ENCODE results near the gene PTPRB.

Gene PTPRB

DNA sequence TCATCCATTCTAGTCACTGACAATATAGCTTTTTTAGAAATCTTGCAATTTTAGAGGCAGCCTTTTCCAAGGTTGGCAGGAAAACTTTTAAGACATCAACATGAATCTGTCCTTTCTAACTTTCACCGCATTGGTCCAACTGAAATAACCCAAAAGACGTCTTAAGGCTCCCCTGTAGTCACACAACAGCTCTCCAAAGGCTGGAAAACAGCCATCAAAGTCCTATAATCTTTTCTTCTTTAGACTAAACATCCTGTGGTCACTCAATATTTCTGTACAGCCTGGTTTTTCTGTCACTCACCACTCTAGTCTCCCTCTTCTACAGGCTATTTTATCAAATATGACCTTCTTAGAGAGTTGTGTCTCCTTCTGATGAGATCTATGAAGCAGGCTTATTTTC is 4.5 kb upstream of the PTPRB start:
- DNase-seq = no peak

DNA sequence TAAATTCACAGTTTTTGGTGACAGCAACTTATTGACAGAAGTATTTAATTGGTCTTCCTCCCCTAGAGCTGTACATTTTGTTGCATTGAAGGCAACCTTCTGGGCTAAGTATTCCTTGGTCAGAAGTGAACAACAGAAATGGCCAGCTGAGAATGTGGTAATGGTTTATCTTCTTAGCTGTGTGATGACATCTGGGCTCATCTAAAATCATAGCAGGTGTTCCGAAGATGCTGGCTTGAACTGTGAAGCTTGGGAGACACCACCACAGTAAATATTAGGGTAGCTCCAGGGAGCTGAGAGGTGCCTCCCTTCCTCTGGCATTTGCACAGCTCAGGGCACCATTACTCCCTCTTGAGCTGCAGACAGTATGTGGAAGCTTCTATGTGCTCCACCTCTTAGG is 3.7 kb upstream of the PTPRB start:
- no peak for DNase-seq

DNA sequence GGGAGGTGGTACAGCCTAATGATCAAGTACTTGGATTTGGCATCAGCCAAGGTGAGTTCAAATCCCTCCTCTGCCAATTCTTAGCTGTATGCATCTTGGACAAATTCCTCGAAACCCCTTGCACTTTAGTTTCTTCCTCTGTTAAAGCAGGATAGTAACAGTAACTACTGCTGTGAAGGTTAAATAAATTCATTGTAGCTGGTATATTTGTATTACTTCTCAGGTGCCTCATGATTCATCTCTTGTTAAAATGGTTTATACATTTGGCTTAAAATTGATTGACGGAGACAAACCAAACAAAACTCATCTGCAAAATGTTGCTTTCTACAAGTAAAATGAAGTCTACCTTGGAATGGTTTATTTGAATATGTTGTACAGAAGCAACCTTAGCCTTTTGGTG is 2.3 kb upstream of the PTPRB start:
- no peak for DNase-seq

DNA sequence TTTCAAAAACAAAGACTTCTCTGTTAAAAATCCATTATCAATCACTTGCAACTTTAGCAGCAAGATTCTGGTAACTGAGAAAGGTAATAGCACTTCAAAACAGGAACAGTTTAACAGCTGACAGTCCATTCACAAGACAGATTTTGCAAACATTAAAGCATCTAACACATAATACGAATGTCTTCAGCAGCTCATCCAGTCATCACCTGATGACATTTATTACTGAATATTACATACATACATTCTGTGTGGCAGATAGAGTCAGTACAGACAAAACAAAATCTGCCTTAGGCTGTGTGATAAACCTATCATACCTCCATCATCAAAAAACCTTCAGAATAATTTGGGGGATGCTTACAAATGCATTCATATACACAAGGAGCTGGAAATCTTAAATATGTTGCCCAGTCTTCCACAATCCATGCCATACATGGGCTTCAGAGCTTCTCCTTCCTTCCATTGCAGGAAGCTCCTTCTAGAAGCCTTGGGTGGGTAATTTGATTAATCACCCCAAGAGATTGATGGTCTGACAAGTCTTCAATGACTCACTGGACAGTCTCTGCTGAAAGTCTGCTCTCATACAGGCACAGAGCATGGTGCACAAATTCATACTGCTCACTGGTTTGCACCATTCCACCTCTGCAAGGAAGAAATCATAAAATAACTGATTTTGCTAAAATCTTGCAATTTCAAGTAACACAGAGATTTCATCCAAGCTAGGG is 1.6 kb upstream of the PTPRB start:
- no peak for DNase-seq

DNA sequence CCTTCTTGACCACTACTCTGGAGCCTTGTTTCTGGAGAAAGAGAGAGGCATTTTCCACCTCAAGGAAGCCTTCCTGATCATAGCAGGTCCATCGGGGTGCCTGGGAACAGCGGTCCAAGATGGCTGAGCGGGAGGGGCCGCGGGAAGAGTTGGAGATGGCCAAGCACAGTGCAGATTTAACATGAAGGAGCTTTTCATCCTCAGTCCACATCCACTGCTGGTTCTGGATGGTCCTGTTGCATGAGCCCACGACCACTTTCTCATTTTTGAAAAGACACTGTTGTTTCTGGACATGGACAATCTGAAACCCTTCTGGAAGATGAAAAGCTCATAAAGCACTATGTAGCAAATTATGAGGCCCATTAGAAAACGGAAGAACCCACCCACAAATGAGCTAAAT is 1.5 kb downstream of the PTPRB start:
- DNase-seq = no peak

DNA sequence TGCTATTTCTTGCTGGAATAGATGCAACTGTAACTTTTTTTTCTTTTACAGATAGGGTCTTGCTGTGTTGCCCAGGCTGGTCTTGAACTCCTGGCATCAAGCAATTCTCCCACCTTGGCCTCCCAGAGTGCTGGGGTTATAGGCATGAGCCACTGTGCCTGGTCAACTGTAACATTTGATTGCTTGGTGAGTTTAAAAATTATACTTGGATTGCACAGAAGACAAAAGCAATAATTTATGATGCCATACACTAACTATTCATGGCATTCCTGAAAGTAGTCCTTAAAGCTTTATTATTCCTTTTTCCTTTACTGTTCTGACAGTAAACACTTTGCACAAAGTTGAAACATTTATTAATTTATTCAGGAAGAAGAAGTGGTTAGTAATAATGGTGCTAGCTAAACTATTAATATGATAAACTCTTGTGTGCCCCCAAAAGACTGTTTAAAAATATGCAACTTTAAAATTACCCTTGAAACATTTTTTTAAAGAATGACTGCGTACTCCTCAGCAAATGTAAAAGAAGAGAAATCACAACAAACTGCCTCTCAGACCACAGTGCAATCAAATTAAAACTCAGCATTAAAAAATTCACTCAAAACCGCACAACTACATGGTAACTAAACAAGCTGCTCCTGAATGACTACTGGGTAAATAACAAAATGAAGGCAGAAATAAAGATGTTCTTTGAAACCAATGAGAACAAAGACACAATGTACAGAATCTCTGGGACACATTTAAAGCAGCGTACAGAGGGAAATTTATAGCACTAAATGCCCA is 8.3 kb downstream of the PTPRB start:
- no peak for DNase-seq

DNA sequence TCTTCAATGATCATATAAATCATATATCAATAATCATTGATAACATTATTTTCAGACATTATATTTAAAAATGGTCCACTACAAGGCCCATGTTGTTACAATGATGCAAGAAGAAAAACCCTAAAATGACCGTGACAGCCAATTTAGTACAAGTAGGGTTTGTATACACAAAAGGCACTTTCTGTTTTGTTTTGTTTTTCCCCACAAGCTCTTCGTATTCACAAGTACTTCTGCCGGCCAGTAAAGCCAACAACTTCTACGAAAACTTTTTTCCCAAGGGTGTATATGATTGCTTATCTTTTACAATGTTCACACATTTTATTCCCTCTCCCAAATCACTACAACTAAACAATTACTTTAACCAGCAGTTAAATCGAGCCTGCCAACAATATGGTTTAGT is 9.6 kb downstream of the PTPRB start:
- DNase-seq = no peak

DNA sequence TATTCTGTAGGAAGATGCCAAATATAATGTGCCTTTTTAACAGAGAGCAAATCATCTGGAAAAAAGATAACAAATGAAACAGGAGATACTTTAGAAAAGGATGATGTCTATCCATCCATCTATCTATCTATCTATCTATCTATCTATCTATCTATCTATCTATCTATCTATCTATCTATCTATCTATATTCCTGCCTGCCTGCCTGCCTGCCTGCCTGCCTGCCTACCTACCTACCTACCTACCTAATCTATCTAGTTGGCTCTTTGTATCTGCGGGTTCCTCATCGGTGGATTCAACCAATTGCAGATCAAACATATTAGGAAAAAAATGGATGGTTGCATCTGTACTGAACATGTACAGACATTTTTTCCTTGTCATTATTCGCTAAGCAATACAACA is 11.0 kb downstream of the PTPRB start:
- no peak for DNase-seq

DNA sequence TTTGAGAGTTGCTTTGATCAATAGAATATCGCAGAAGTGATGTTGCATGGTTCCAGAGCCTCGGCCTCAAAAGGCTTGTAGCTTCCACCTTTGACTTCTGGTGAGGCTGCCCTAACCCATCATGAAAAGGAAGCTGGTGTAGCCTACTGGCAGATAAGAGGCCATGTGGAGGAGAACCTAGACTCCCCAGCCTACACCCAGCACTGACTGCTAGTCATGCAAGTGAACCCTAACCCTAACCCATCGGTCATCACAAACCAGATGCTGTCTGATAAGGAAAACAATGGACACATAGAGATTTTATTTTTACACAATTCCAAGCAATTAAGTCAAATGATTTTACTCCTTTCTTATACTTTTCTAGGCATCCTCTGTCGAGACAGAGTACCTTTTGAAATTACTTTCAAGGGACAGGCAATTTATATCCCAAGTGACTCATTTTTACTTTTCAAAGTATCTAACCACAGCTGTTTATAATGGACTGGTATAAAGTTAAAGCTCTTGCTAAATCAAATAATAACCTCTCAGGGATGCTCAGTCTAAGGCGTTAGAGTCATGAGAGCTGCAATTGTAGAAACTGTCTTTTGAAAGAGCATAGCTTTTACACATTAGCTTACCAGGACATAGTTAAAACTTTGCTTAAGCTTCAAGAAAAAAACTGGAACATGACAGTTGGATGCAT is 17.6 kb downstream of the PTPRB start:
- DNase-seq = no peak

DNA sequence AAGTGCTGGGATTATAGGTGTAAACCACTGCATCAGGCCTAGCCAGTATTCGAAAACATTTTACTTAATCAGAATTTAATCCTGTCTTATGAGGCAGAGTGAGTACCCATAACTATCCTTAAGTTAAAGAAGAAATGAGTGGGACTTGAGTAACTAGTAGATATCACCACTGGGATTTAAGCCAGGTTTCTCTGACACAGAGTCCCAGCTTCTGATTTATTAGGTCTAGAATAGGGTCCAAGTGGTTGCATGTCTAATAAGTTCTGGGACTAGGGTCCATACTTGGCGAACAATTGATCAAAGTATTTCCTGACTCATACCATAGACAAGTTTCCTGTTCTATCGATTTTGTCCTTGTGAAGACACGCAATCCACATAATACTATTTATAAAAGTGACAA is 18.9 kb downstream of the PTPRB start:
- no peak for DNase-seq

DNA sequence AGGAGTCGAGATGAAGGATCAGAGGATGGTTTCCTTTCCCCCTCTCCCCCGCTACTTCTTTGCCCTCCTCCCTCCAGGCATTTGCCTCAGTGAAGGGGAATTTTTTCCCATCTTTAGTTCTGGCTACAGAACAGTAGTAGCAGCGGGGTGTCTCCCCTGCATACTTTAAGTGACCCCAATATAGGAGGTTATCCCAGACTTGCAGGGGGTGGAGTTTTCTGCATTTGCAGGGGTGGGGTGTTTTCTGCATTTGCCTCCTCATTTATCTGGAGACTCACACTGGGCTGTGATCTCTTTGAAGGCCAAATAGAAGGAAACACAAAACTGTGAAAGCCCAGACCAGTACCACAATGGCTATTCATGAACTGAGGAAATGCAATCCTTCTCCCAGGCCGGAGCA is 19.8 kb downstream of the PTPRB start:
- no peak for DNase-seq

DNA sequence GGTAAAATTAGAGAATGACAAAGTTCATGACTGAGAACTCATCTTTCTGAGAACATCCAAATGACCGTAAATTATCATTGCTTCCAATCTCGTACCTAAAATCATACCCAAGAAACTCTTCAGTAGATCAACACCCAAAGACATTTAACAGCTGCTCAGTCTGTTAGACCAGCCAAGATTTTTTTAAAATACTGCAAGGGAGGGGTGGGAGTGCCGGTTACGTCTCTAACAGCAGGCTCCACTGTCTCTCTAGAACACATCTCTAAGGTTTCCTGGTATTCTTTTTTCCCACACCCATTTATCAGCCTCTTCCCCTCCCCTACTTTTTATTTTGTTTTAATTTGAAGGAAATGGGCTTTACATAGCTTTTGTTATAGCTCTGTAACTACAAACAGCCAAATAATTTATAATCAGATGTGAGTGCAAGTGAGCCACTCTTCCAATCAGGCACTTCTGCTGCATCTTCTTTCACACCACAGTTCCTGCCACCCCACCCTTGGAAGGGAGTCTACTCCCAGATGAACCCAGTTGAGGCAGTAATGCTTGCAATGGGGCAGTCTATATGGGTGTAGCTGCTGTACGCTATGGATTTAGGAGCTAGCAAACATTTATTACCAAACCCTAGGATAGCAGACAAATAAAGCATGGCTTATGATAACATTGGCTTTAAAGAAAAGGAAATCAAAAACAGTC is 21.9 kb downstream of the PTPRB start:
- DNase-seq = no peak

DNA sequence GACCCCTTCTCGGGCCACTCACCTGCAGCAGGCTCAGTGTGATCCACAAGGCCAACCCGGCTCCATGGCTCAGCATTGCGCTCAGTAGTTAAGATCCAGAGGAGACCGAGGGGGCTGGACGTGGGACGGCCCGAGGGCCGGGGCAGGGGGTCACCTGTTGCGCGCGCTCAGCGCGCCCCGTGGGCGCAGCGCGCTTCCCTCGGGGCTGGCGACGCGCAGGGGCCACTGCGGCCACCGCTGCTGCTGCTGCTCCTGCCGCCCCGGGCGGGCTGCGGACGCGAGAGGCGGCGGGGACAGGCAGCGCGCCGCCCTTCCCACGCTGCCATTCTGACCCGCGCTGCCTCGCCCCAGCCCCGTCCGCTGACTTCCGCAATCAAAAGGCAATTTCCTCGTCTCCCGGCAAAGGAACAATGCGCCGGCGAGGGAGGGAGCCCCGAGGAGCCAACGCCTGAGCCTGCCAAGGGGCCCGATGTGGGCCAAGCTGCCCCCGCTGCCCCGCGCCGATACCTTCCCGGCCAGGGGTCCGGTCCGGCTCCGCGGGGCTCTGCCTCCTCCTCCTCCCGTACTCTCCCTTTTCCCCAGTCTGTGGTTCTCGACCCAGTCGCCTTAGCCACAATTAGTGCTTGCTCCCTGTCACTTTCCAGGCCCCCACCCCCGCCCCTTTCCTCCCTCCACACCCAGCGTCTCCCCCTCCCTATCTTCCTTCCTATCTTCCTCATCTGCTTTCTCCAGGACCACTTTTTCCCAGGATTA is 27.3 kb downstream of the PTPRB start:
- DNase-seq = no peak

DNA sequence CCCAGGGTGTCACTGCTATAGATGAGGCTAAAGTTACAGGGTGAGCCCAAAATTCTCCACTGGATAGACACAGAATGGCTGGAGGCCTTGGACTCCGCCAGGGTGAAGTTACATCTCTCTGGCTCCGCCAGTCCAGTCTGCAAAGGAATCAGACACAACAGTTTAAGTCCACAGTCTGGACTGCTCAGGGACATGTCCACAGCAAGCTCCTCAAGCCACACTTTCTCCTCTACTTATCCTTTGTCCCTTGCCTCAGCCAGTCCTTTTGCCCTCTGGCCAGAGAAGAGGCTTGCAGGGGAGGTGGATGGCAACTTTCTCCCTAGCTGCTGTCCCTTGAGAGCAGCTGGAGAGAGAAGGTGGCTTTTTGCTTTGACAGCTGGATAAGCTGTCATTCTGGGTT is 28.0 kb downstream of the PTPRB start:
- DNase-seq = no peak

DNA sequence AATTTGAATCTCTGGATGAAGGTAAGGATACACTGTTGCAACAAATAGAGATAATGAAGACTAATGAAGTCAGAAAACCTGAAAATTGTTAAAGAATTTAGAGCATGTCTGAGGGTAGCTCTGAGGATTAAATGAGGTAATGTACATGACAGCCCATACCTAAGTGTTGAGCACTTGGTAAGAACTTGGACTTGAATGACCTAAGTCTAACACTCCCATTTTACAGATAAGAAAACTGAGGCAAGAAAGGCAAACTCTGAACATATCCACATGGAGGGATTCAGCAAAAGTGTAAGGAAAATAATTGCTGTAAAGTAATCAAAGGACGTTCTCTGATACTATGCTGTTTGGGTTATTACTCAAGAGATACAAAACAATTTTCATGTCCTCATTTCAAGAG is 29.0 kb downstream of the PTPRB start:
- DNase-seq = no peak

DNA sequence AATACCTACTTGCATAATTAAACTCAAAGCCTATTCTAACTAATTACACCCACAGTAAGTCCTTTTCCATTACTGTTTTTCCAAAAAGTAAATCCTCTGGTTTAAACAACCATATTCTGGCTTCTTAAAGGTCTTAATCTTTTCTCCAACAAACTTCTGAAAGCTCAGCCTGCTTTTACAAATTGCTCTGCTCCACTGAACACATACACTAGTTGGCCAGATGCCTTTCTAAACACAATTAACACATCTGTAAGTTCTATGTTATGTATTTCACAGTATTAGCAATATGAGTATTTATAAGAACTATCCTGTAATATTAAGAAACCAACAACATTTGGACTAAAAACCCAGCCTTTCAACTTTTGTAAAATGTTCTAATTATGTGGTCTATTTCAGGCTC is 30.1 kb downstream of the PTPRB start:
- DNase-seq = no peak

DNA sequence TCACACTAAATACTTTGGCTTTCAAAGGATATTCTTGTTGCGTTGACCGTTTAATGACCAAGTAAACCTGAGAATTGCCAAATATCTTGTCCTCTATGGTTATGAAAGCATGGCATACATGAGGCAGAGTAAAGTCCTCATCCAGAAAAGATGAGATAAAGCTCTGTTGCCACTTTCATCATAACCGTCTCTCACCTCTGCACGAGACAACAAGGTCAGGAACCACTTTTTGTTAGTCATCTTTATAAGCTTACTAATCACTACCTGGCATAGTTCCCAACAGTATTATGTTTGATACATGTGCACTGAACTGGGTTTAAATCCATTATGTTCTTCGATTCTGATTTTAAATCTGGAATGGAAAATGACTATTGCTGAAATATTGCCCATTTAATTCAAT is 31.3 kb downstream of the PTPRB start:
- DNase-seq = no peak

DNA sequence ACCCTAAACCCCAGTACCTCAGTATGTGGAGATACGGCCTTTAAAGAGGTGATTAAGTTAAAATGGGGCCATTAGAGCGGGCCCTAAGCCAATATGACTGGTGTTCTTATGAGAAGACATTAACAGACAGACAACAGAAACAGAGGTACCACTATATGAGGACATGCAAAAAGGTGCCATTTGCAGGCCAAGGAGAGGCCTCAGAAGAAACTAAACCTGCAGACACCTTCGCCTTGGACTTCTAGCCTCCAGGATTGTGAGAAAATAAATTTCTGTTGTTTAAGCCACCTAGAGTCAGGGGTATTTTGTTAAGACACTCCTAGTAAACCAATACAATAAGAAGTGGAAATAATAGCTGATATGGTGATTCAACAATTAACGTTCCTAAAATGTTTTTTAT is 32.6 kb downstream of the PTPRB start:
- DNase-seq = no peak

DNA sequence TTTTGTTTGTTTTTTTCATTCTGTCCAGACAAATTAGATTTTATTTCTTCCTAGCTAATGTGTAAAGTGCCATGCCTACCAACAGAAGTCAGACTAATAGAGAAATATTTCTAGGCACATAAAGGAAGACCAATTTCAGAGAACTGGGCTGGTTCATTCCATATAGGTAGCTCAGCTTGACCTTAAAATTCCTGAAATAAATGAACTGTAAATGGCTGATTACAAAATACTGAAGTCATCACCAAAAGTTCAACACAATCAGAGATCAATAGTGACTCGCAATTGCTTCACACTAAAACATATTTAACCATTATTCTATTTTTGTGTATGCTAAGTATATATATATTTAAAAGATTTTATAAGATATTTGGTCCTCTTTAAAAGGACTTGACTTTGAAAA is 34.2 kb downstream of the PTPRB start:
- DNase-seq = no peak

DNA sequence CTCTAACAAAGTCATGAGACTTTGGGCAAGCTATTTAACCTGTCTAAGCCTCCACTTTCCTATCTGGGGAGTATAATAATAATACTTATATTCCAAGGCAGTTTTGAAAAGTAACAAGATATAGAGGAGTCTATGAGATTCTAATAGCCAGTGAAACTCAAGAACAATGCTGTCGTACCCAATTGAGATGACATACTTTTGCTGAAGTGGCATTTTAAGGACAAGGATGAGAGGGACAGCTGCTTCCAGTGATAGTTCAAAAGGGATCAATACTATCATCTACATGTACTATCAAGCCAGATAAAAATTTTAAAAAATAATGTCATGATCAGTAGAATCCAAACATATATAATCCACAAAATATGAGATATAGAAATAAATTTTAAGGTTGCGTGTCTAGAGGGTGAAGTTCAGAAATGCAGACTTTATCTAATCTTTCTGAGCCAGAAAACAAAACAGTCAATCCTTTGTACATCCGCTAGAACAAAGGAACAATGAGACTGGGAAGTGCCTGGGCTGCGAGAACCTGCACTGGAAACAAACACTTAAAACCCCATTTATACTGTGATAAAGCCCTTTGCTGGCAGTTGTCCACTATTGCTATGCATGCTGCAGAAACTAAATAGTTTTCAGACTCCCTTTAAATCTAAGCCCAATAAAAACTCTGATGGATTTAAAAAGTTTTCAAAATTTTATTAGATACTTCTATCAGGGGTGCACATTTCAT is 38.6 kb downstream of the PTPRB start:
- no peak for DNase-seq

DNA sequence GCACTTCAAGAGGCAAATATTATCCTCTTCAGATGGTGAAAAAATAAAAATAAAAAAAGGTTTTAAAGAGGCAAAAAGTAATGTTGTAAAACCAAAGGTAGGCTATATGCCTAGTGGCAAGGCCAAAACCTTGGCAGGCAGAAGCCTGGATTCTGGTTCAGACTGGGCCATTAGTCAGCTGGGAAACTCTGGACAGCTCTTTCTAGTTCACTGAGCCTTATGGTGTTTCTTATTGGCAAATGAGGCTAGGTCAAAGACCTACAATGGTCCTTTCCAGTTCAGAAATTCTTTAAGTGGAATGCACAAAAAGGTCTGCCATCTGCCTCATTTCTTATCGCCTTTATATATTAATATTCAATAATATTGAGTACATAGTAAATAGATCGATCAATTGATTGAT is 44.6 kb downstream of the PTPRB start:
- no peak for DNase-seq

Measured in CD4-positive, alpha-beta T cell treated with Interferon alpha-2 for 1 hour (primary cell).